Stimulated activated CD8-positive, alpha-beta memory T cell treated with anti-CD3 and anti-CD28 coated beads, Interleukin-7, amount 100 ng/mL, for 4 hours (primary cell): ENCODE measurements around the gene MPP4.

Experiments used
- DNase-seq, 2 donors: peaks; one replicate each; pipeline ENCODE4 v3.0.0-alpha.2; 2020; ENCODE audit warnings: low read depth in 2 of 2

The MPP4 gene, protein sequence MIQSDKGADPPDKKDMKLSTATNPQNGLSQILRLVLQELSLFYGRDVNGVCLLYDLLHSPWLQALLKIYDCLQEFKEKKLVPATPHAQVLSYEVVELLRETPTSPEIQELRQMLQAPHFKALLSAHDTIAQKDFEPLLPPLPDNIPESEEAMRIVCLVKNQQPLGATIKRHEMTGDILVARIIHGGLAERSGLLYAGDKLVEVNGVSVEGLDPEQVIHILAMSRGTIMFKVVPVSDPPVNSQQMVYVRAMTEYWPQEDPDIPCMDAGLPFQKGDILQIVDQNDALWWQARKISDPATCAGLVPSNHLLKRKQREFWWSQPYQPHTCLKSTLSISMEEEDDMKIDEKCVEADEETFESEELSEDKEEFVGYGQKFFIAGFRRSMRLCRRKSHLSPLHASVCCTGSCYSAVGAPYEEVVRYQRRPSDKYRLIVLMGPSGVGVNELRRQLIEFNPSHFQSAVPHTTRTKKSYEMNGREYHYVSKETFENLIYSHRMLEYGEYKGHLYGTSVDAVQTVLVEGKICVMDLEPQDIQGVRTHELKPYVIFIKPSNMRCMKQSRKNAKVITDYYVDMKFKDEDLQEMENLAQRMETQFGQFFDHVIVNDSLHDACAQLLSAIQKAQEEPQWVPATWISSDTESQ

GRCh38 chr2:201698588-201699226 lies at the start of gene MPP4:
Gene MPP4 (minus strand): TSS chr2:201698644. CDS start chr2:201693954, 4,690 bp downstream.
- no peak for DNase-seq

- no peak for DNase-seq
Measured at GRCh38 chr2:201746551-201746950, 48.1 kb upstream of the MPP4 start.

DNA sequence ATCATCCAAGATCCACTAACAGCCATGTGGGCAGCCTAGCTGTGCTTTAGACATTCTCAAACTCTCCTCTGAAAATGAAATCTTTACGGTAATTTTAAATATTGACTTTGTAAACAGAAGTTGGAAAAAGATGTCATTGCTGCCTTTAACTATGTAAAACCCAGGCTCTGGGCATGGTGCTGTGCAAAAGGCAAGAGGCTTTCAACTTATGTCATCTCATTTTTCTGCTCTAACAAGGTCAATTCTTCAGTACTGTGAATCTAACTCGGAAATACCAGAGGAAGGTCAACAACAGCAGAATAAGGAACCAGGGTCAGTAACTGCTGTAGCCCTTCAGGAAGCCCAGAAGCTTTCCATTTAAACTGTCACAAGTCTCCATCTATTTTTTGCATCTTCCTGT lies 37.0 kb upstream of the MPP4 start:
- DNase-seq = no peak

DNA sequence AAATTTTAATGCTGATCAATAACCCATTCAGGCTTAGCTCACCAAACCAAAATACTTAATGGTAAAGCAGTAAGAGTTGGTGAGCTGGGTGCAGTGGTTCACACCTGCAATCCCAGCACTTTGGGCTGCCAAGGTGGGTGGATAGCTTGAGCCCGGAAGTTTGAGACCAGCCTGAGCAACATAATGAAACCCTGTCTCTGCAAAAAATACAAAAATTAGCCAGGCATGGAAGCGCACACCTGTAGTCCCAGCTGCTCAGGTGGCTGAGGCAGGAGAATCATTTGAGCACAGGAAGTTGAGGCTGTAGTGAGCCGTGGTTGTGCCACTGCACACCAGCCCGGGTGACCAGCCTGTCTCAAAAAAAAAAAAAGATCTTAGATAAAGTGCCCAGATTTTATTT lies 35.7 kb upstream of the MPP4 start:
- no peak for DNase-seq

GRCh38 chr2:201733544-201733943 lies 35.1 kb upstream of the MPP4 start:
- DNase-seq = no peak

DNA sequence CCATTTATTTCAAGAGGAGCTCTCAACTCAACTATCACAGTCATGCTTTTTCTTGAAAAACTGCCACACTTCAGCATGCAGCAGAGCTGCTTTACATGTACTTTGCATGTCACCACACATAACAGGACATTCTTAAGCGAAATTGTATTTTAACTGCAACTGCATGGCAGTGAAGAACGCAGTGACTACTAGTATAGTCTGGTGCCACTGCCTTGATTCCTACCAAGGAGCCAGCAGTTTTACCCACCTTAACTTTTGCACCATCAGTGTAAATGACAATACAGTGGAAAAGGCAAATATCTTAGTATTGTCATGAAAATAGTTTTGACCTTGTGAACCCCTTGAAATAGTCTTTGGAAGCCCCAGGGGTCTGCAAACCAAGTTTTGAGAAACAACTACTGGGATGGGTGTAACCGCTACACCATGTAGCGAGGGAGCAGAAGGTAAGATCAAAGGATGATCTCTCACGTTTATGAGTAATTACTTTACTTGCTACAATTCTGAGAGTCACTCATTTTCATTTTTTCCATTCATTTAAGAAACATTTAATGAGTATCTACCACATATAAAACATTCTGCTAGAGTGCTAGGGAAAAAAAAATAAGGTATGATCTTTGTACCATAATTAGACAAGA lies 32.3 kb upstream of the MPP4 start:
- DNase-seq = no peak

- no peak for DNase-seq
Measured at GRCh38 chr2:201715459-201715858, 17.0 kb upstream of the MPP4 start.

GRCh38 chr2:201712726-201713125 lies 14.3 kb upstream of the MPP4 start:
- no peak for DNase-seq

DNA sequence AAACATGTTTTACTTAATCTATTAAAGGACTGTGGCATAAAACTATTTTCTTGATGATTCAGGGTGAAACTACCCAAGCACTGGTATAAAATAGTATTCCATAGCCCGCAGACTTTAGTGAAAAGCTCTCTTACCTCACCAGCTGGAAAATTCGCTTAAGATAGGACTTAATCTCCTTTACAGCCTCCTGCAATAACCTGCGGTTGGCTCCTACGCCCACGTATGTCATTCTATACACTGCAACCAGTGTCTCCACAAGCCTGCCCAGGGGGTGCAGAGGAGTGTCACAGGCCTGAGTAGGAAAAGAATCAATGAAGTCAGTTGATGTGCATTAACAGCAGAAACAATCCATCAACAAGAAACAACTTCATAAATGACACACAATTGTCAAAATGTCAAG lies 11.3 kb upstream of the MPP4 start:
- no peak for DNase-seq

DNA sequence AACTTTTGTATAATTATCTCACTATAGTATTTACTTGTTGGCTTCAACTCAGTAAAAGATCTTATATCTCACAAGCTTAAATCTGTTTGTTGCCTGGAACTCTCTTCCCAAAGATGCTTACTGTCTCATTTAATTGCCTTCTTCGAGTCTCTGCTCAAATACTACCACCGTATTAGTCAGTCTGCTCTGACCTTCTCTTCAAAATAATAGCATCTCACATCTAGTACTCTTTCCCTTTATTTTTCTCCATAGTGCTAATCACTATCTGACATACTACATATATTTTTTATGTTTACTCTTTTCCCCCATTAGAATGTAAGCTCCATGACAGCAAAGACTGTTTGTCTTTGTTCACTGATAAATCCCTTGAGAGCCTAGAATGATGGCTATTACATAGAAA lies 10.6 kb upstream of the MPP4 start:
- no peak for DNase-seq

- DNase-seq = no peak
Measured at GRCh38 chr2:201707753-201708152, 9.3 kb upstream of the MPP4 start.

- no peak for DNase-seq
Measured at GRCh38 chr2:201707142-201707541, 8.7 kb upstream of the MPP4 start.

- no peak for DNase-seq
Measured at GRCh38 chr2:201704536-201704935, 6.1 kb upstream of the MPP4 start.

- no peak for DNase-seq
Measured at GRCh38 chr2:201701646-201702045, 3.2 kb upstream of the MPP4 start.

- no peak for DNase-seq
Measured at GRCh38 chr2:201699416-201699815, 972 bp upstream of the MPP4 start.

DNA sequence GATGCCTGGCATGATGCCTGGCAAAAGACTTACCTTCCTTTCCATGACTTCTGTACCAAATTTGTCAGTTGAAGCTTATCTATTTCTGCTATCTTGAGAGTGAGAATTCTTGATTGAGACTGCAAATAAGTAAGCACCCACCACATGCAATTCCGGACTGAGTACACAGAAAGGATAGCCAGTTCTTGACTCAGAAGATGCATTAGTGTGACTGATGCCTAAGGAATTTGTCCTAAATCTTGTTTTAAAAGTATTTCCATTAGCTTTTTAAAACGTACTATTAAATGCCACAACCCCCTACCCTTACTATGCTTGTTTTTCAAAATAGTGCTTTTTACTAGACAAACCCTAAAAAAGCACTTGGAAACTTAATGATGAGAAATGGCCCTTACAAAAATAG lies 545 bp downstream of the MPP4 start:
- DNase-seq = no peak

- no peak for DNase-seq
Measured at GRCh38 chr2:201696151-201696659, 2.2 kb downstream of the MPP4 start.

GRCh38 chr2:201685156-201685555 lies 13.3 kb downstream of the MPP4 start:
- DNase-seq = no peak

DNA sequence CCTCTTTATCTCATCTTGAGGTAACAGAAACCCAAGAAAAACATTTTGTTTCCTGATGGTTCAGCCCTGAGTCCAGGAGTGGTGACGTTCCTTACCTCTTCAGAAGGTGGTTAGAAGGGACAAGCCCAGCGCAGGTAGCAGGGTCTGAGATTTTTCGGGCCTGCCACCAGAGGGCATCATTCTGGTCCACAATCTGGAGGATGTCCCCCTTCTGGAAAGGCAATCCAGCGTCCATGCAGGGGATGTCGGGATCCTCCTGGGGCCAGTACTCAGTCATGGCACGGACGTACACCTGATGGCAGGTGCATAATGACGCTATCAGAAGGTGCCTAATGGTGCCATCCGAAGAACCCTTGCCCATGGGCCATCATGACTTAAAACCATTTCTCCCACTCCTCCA lies 17.7 kb downstream of the MPP4 start:
- DNase-seq = no peak

GRCh38 chr2:201678401-201678800 lies 20.0 kb downstream of the MPP4 start:
- DNase-seq = no peak

- DNase-seq = no peak
Measured at GRCh38 chr2:201675454-201675853, 23.0 kb downstream of the MPP4 start.

DNA sequence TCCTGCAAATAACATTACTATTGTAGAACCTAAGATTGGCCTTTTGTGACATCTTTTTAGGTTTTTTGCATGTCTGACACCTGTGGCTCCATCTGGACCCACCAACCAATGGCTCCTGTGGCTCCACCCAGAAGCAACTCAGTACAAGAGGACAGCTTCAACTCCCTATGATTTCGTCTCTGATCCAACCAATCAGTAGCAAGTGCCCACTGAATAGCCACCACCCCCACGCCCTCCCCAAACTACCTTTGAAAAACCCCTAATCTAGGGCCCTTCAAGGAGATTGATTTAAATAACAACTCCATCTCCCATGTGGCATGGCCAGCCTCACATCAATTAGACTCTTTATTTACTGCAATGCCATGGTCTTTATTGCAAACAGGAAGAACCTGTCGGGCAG lies 23.6 kb downstream of the MPP4 start:
- DNase-seq = no peak
